ENCODE measurements around the gene MCF2L2.

Gene MCF2L2

DNA sequence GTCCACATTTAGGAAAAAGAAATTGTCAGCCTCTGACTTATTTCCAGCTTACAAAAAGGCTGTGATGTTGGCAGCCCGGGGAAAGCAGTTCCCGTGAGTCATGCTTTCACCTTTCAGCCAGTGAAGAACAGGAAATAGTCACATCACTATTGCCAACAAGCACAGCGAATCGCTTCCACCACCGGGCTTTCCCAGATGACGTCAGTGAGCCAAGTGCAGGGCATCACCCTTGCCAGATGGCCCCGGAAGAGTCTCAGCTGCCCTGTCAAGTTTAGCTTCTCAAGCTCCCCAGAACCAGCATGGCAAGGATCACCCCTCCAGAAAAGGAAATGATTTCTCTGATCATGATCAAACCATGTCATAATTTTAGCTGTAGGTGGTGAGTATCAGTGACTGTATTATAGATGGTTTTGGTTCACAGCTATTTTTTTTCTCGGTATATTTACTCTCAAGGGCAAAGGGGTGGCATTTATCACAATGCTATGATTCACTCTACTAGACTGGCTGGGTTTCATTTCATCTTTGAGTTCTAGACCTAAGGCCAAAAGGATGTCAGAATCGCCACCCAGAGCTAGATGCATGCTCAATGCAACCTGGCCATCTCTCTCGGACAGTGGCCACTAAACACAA, 142.5 kb downstream of the MCF2L2 start:
- no peaks in the 10 kb centered on the region for H3K36me3 ChIP-seq (ENCODE audit: insufficient read depth)
- H3K79me2 ChIP-seq (ENCODE audit: insufficient read depth, low read depth), result no peaks in the 10 kb centered on the region
- H3K4me1 ChIP-seq (ENCODE audit: low read depth, poor library complexity, severe bottlenecking), result peaks cover 23% of the 10 kb centered on the region
- no peaks in the 10 kb centered on the region for H3K27me3 ChIP-seq (ENCODE audit: insufficient read depth, low read depth)
- TF ChIP-seq, protein P1, sequence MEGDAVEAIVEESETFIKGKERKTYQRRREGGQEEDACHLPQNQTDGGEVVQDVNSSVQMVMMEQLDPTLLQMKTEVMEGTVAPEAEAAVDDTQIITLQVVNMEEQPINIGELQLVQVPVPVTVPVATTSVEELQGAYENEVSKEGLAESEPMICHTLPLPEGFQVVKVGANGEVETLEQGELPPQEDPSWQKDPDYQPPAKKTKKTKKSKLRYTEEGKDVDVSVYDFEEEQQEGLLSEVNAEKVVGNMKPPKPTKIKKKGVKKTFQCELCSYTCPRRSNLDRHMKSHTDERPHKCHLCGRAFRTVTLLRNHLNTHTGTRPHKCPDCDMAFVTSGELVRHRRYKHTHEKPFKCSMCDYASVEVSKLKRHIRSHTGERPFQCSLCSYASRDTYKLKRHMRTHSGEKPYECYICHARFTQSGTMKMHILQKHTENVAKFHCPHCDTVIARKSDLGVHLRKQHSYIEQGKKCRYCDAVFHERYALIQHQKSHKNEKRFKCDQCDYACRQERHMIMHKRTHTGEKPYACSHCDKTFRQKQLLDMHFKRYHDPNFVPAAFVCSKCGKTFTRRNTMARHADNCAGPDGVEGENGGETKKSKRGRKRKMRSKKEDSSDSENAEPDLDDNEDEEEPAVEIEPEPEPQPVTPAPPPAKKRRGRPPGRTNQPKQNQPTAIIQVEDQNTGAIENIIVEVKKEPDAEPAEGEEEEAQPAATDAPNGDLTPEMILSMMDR (conservative IDR thresholded peaks at IDR 0.05; ENCODE audit: low read depth, low read length), result no peak
- H2AFZ ChIP-seq (ENCODE audit: low read depth), result peak overlapping the region; percentile 53
- H4K20me1 ChIP-seq (ENCODE audit: insufficient read depth), result no peaks in the 10 kb centered on the region
- no peak overlapping the region for H3K4me3 ChIP-seq (IDR thresholded peaks at IDR 0.05; ENCODE audit: insufficient read depth, low read depth, low read length)
- peak overlapping the region; percentile 66 for H3K27ac ChIP-seq
- peak overlapping the region; percentile 92 for H3K4me2 ChIP-seq
- H3K9ac ChIP-seq, result peak overlapping the region; percentile 57

DNA sequence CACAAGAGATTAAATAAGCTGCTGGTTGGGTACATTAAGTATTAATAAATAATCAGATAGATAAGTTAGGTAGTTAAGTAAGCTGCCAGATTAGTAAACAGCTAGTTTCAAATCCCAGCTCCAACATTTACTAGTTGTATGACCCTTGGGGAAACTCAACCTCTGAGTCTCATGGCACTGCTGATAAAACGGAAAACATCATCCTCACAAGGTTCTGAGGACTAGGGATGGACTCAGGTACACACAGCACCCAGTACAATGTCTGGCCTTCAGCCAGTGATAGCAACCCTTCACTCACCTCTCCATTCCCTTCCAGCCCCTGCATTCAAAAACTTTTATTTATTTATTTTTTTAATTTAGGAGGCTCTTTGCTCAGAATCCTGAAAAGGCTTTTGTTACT, 143.1 kb downstream of the MCF2L2 start:
- H3K9ac ChIP-seq, result peak overlapping the region; percentile 57
- H3K79me2 ChIP-seq (ENCODE audit: insufficient read depth, low read depth), result no peaks in the 10 kb centered on the region
- no peaks in the 10 kb centered on the region for H4K20me1 ChIP-seq (ENCODE audit: insufficient read depth)
- H3K4me1 ChIP-seq (ENCODE audit: low read depth, poor library complexity, severe bottlenecking), result peaks cover 23% of the 10 kb centered on the region
- no peak overlapping the region for H3K4me3 ChIP-seq (IDR thresholded peaks at IDR 0.05; ENCODE audit: insufficient read depth, low read depth, low read length)
- H3K4me2 ChIP-seq, result peak overlapping the region; percentile 92
- H3K27me3 ChIP-seq (ENCODE audit: insufficient read depth, low read depth), result no peaks in the 10 kb centered on the region
- TF ChIP-seq, protein P1 (conservative IDR thresholded peaks at IDR 0.05; ENCODE audit: low read depth, low read length), result no peak
- no peaks in the 10 kb centered on the region for H3K36me3 ChIP-seq (ENCODE audit: insufficient read depth)
- H3K27ac ChIP-seq, result peak overlapping the region; percentile 66
- H2AFZ ChIP-seq (ENCODE audit: low read depth), result peak overlapping the region; percentile 53

DNA sequence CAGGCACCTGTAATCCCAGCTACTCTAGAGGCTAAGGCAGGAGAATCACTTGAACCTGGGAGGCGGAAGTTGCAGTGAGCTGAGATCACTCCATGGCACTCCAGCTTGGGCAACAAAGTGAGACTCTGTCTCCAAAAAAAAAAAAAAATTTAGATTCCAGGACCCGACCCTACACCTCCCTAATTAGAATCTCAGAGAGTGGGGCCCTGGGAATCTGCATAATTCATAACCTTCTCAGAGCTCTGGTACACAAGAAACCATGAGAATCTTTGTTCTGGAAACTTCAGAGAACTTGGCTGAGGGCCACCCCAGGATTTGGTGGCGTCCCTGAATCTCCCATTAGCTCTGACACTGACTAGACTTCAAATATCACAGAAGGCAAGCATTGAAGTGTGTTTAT, 143.8 kb downstream of the MCF2L2 start:
- no peak overlapping the region for H3K27ac ChIP-seq
- peaks cover 23% of the 10 kb centered on the region for H3K4me1 ChIP-seq (ENCODE audit: low read depth, poor library complexity, severe bottlenecking)
- H3K9ac ChIP-seq, result no peak overlapping the region
- TF ChIP-seq, protein P1 (conservative IDR thresholded peaks at IDR 0.05; ENCODE audit: low read depth, low read length), result no peak
- H3K27me3 ChIP-seq (ENCODE audit: insufficient read depth, low read depth), result no peaks in the 10 kb centered on the region
- H4K20me1 ChIP-seq (ENCODE audit: insufficient read depth), result no peaks in the 10 kb centered on the region
- H3K79me2 ChIP-seq (ENCODE audit: insufficient read depth, low read depth), result no peaks in the 10 kb centered on the region
- H3K36me3 ChIP-seq (ENCODE audit: insufficient read depth), result no peaks in the 10 kb centered on the region
- H3K4me2 ChIP-seq, result peak overlapping the region; percentile 92; the same call in 1 of the 2 replicates
- H3K4me3 ChIP-seq (IDR thresholded peaks at IDR 0.05; ENCODE audit: insufficient read depth, low read depth, low read length), result no peak overlapping the region
- H2AFZ ChIP-seq (ENCODE audit: low read depth), result no peak overlapping the region

DNA sequence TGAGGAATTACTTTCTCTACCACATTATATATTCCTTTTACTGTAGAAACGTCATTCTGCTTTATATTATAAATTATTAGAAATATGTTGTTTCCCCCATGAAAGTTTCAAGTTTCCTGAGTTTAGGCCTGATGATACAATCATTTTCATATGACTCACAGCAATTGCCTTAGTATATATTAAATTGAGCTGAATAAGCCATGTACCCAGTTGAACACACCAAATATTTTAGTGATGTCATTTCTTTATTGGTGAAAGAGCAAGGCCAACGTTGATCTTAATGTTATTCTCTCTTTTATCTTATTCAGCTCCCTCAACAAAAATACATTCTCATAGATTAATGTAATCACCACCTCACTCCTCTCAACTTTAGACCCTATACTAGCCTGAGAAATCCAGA, 144.5 kb downstream of the MCF2L2 start:
- Histone ChIP-seq H3K4me3 (IDR thresholded peaks at IDR 0.05; ENCODE audit: insufficient read depth, low read depth, low read length) (no peak overlapping the region), H3K9ac (no peak overlapping the region), H3K36me3 (ENCODE audit: insufficient read depth) (no peaks in the 10 kb centered on the region), H3K27ac (no peak overlapping the region), H2AFZ (ENCODE audit: low read depth) (no peak overlapping the region), H3K4me1 (ENCODE audit: low read depth, poor library complexity, severe bottlenecking) (peaks cover 23% of the 10 kb centered on the region), H3K79me2 (ENCODE audit: insufficient read depth, low read depth) (no peaks in the 10 kb centered on the region), H3K4me2 (no peak overlapping the region), H3K27me3 (ENCODE audit: insufficient read depth, low read depth) (no peaks in the 10 kb centered on the region), H4K20me1 (ENCODE audit: insufficient read depth) (no peaks in the 10 kb centered on the region)
- TF ChIP-seq, protein P1 (conservative IDR thresholded peaks at IDR 0.05; ENCODE audit: low read depth, low read length), result no peak
